CD14-positive monocyte (primary cell): ENCODE results near the gene ATP8B3. TPM values are rescaled to one million over a fixed set of nuclear protein-coding genes. Genes with fewer than 3 reads are reported as not detected.

Source experiments
- DNase-seq, 3 donors: peaks; one replicate each; pipeline ENCODE4 v3.0.0-alpha.2; 2011 to 2022
- H2AFZ ChIP-seq: 2 replicates; pipeline ENCODE4 v1.6.0; 2012; ENCODE audit warnings: mild to moderate bottlenecking, low read depth, low read length, inconsistent platforms; ENCODE audit not compliant: insufficient read depth, poor library complexity, severe bottlenecking
- H3K27ac ChIP-seq, 2 donors: 1 replicate in 1 of 2; 2 replicates in 1 of 2; pipeline ENCODE4 v1.5.1; 2012 to 2013; ENCODE audit warnings: low read length in 2 of 2, control low read depth in 1 of 2, inconsistent platforms in 1 of 2, low read depth in 1 of 2, mild to moderate bottlenecking in 1 of 2
- H3K27me3 ChIP-seq, 2 donors: one replicate each; pipeline versions ENCODE4 v1.6.0 to v1.6.1; 2011 to 2013; ENCODE audit warnings: low read length in 2 of 2; ENCODE audit not compliant: control insufficient read depth in 2 of 2, insufficient read depth in 2 of 2
- H3K36me3 ChIP-seq, 2 donors: replicated peaks in 1 of 2; 1 replicate in 1 of 2; 2 replicates in 1 of 2; pipeline versions ENCODE4 v1.5.1 to v1.6.1; 2012 to 2013; ENCODE audit warnings: low read length in 2 of 2, control low read depth in 1 of 2, inconsistent platforms in 1 of 2, mild to moderate bottlenecking in 1 of 2; ENCODE audit not compliant: insufficient read depth in 2 of 2, control insufficient read depth in 1 of 2
- H3K4me1 ChIP-seq, 2 donors: 1 replicate in 1 of 2; 2 replicates in 1 of 2; pipeline versions ENCODE4 v1.5.1 to v1.6.1; 2012 to 2013; ENCODE audit warnings: low read length in 2 of 2, control low read depth in 1 of 2, inconsistent platforms in 1 of 2, mild to moderate bottlenecking in 1 of 2, moderate library complexity in 1 of 2; ENCODE audit not compliant: insufficient read depth in 2 of 2, control insufficient read depth in 1 of 2
- H3K4me2 ChIP-seq: replicated peaks from 2 replicates; pipeline ENCODE3; 2012; ENCODE audit warnings: low read length, moderate library complexity, mild to moderate bottlenecking; ENCODE audit not compliant: poor library complexity, severe bottlenecking; ENCODE audit errors: extremely low read depth
- H3K4me3 ChIP-seq, 3 experiments: fragments of 200-600 bp in 1 of 3; sonication (generic) in 1 of 3; replicated peaks in 1 of 3; 1 replicate in 2 of 3; 2 replicates in 1 of 3; pipeline ENCODE4 v1.5.1; 2011 to 2013; ENCODE audit warnings: low read length in 3 of 3, mild to moderate bottlenecking in 3 of 3, control low read depth in 2 of 3, low read depth in 2 of 3, inconsistent platforms in 1 of 3, moderate library complexity in 1 of 3
- H3K79me2 ChIP-seq: 2 replicates; pipeline ENCODE4 v1.6.0; 2012; ENCODE audit warnings: mild to moderate bottlenecking, control low read depth, inconsistent platforms, low read length, moderate library complexity; ENCODE audit not compliant: insufficient read depth
- H3K9ac ChIP-seq: 2 replicates; pipeline ENCODE4 v1.6.0; 2017; ENCODE audit warnings: low read length, mild to moderate bottlenecking; ENCODE audit not compliant: insufficient read depth, poor library complexity, severe bottlenecking
- H3K9me3 ChIP-seq, 2 donors: replicated peaks in 1 of 2; 1 replicate in 1 of 2; 2 replicates in 1 of 2; pipeline versions ENCODE4 v1.5.1 to v1.6.1; 2012 to 2013; ENCODE audit warnings: low read length in 2 of 2, control low read depth in 1 of 2; ENCODE audit not compliant: control insufficient read depth in 1 of 2, insufficient read depth in 1 of 2
- H4K20me1 ChIP-seq: 2 replicates; pipeline ENCODE4 v1.6.0; 2012; ENCODE audit warnings: mild to moderate bottlenecking, low read length, control low read depth, moderate library complexity; ENCODE audit not compliant: insufficient read depth
- H3K27ac Mint-ChIP-seq, 7 donors: one replicate each; pipeline ENCODE4 v1.8.0; 2020; ENCODE audit warnings: mild to moderate bottlenecking in 7 of 7, mixed read lengths in 7 of 7, moderate library complexity in 6 of 7, inconsistent platforms in 2 of 7
- H3K27me3 Mint-ChIP-seq, 3 donors: one replicate each; pipeline ENCODE4 v1.8.0; 2021 to 2022; ENCODE audit warnings: low read depth in 3 of 3, mild to moderate bottlenecking in 3 of 3, mixed read lengths in 3 of 3, moderate library complexity in 3 of 3, inconsistent platforms in 1 of 3
- H3K36me3 Mint-ChIP-seq, 2 donors: one replicate each; pipeline ENCODE4 v1.8.0; 2020; ENCODE audit warnings: mixed read lengths in 2 of 2, inconsistent platforms in 1 of 2, mild to moderate bottlenecking in 1 of 2
- H3K4me1 Mint-ChIP-seq: one replicate; pipeline ENCODE4 v1.8.0; 2020; ENCODE audit warnings: mild to moderate bottlenecking, mixed read lengths
- H3K4me3 Mint-ChIP-seq, 2 donors: one replicate each; pipeline ENCODE4 v1.8.0; 2020; ENCODE audit warnings: mild to moderate bottlenecking in 2 of 2, mixed read lengths in 2 of 2, moderate library complexity in 1 of 2
- H3K9me3 Mint-ChIP-seq, 7 donors: one replicate each; pipeline ENCODE4 v1.8.0; 2020 to 2022; ENCODE audit warnings: mixed read lengths in 7 of 7, mild to moderate bottlenecking in 6 of 7, moderate library complexity in 6 of 7, inconsistent platforms in 2 of 7
- CTCF ChIP-seq: fragments of 200-600 bp; IDR thresholded peaks from one replicate; pipeline ENCODE4 v1.8.0; 2022; ENCODE audit warnings: antibody characterized with exemption, mild to moderate bottlenecking
- WGBS: methylation state at CpG from one replicate; pipeline ENCODE4 v1.1.5; 2013; ENCODE audit warnings: missing lambda C conversion rate; ENCODE audit not compliant: insufficient coverage; 5-methylcytosine and 5-hydroxymethylcytosine counted together
- intact Hi-C, 2 donors: fragments of 100-400 bp; cut with micrococcal nuclease; formaldehyde crosslinking; loops; one replicate each; pipeline versions ENCODE4 v1.15.0 to v1.15.1; 2023
- polyA plus RNA-seq, 3 donors: library from polyadenylated mRNA; depleted of rRNA in 1 of 3; unstranded in 2 of 3; stranded (reverse) in 1 of 3; fragments of 300-500 nt in 2 of 3; fragments of >200 nt in 1 of 3; fragmentation: Illumina TruSeq in 2 of 3; gene quantifications; 1 replicate in 2 of 3; 2 replicates in 1 of 3; pipeline ENCODE4 v1.2.3, GENCODE V29; 2012 to 2021

The ATP8B3 gene
- polyA plus RNA-seq, 3 donors, result 1.6 to 8.2 (median 1.8) TPM

- Histone ChIP-seq H4K20me1 (no peaks in the 10 kb centered on the region), H2AFZ (no peak overlapping the region), H3K79me2 (no peaks in the 10 kb centered on the region), H3K27me3 (peaks cover 19 to 85% of the 10 kb centered on the region in 2 donors), H3K9ac (no peak overlapping the region), H3K27ac (no peak overlapping the region), H3K4me1 (no peaks in the 10 kb centered on the region), H3K4me2 (no peak overlapping the region), H3K4me3 (no peak overlapping the region), H3K36me3 (no peaks in the 10 kb centered on the region), H3K9me3 (peaks cover 34 to 42% of the 10 kb centered on the region in 2 donors)
- peaks cover 18 to 56% (median 43%) of the 10 kb centered on the region in 7 donors for H3K9me3 Mint-ChIP-seq
- no peak for DNase-seq
- H3K27me3 Mint-ChIP-seq, result peaks cover 73 to 96% (median 73%) of the 10 kb centered on the region in 3 donors
- H3K4me1 Mint-ChIP-seq, result no peaks in the 10 kb centered on the region
- intact Hi-C loops, result no loop called here
- H3K27ac Mint-ChIP-seq, result no peak overlapping the region
- TF ChIP-seq CTCF, result no peak
- peaks cover 2% of the 10 kb centered on the region in 2 donors for H3K36me3 Mint-ChIP-seq
- peak overlapping the region in 1 of 2 donors; percentile 4 for H3K4me3 Mint-ChIP-seq
- WGBS, result 86% methylated on average over 1 of the region's 4 CpGs
Observed at GRCh38 chr19:1770866-1771576, 41.1 kb downstream of the ATP8B3 start.

GRCh38 chr19:1769645-1769985 lies 42.5 kb downstream of the ATP8B3 start:
- TF ChIP-seq CTCF, result no peak
- intact Hi-C loops, result loop anchor here in 1 of 2 donors (5.0 to 10.0 kb wide), 2 partner anchors 145 to 222 kb away; no protein-coding TSS in a partner anchor
- Histone ChIP-seq H3K4me2 (no peak overlapping the region), H3K27me3 (peaks cover 21 to 86% of the 10 kb centered on the region in 2 donors), H3K79me2 (no peaks in the 10 kb centered on the region), H3K27ac (no peak overlapping the region), H3K9ac (no peak overlapping the region), H3K9me3 (peaks cover 24 to 37% of the 10 kb centered on the region in 2 donors), H3K36me3 (no peaks in the 10 kb centered on the region), H3K4me3 (no peak overlapping the region), H4K20me1 (no peaks in the 10 kb centered on the region), H3K4me1 (no peaks in the 10 kb centered on the region), H2AFZ (no peak overlapping the region)
- no peak overlapping the region for H3K27ac Mint-ChIP-seq
- WGBS, result 7% methylated on average over 3 of the region's 12 CpGs
- peaks cover 0 to 5% of the 10 kb centered on the region in 2 donors for H3K36me3 Mint-ChIP-seq
- peaks cover 12 to 46% (median 37%) of the 10 kb centered on the region in 7 donors for H3K9me3 Mint-ChIP-seq
- no peaks in the 10 kb centered on the region for H3K4me1 Mint-ChIP-seq
- no peak for DNase-seq
- H3K4me3 Mint-ChIP-seq, result peak overlapping the region in 1 of 2 donors; percentile 42
- H3K27me3 Mint-ChIP-seq, result peaks cover 75 to 96% (median 78%) of the 10 kb centered on the region in 3 donors
